HG03060 (cell line): ENCODE measurements around the gene LRIT1.

Experiments used
- ATAC-seq: cut with Tn5 transposase; IDR thresholded peaks from one replicate; pipeline ENCODE4 v1.9.1; 2021; ENCODE audit warnings: low read depth, moderate number of reproducible peaks; ENCODE audit not compliant: unreplicated experiment

The LRIT1 gene

GRCh38 chr10:84254552-84255478 lies 13.5 kb upstream of the LRIT1 start:
- no peak for ATAC-seq

DNA sequence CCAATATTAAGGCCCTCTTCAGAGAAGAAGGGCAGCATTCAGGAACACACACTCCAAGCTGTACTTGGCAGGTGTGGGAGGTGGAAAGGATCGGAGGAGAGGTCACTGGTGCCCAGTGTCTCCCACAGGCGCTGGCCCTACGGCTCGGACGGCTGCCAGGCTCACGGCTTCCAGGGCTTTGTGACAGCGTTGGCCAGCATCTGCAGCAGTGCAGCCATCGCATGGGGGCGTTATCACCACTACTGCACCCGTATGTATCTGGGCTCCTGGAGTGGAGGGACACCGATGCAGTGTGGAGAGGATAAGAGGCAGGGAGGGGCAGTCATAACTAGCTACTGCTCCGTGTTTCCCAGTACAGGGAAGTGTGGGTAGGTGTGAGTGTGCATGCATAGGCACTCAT lies 7.4 kb upstream of the LRIT1 start:
- ATAC-seq, result no peak

- no peak for ATAC-seq
Observed at GRCh38 chr10:84247496-84247895, 6.2 kb upstream of the LRIT1 start.

DNA sequence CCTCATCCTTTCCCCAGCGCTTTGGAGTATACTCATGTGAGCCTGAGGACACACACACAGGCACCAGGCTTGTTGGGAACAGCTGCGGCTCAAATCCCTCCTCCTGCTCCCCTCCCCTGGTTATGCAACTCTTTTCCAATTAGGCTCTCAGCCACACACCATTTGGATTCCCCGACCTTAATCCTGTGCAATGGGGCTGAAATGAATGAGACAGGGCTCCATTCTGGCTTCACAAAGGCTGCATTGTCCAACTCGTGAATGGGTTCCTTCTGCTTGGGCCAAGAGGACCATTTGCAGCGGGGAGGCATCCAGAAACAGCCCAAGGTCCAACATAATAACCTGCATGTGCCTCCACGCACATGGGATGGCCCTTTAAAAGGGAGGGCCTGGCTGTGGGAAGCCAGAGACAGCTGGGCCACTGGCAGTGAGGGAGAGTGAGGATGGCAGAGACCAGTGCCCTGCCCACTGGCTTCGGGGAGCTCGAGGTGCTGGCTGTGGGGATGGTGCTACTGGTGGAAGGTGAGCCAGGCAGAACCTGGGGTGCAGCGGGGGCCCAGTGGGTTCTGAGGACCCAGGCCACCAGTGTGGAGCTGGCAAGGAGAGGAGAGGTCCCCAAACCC lies 3.4 kb upstream of the LRIT1 start, which contains the start of gene RGR:
RGR (plus strand) TSS at position 403 of the 620 bp plus-strand sequence; CDS start at position 441, 38 bp downstream.
- no peak for ATAC-seq

DNA sequence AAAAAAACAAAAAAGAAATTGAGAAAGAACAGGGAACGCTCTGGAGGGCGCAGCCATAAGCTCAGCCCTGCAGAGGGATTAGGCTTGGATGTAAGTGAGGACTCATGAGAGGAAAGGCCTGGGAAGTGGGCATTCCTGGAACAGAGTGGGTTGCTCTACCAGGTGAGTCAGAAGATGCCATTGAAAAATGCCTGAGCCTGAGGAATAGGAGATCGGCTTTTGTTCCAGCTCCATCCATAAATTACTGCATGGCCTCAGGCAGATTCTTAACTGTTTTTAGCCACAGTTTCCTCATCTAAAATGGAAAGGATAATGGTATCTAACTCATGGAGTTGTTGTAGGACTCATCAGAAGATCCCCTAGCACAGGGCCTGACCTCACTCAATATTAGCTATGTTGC lies 2.4 kb upstream of the LRIT1 start:
- no peak for ATAC-seq

DNA sequence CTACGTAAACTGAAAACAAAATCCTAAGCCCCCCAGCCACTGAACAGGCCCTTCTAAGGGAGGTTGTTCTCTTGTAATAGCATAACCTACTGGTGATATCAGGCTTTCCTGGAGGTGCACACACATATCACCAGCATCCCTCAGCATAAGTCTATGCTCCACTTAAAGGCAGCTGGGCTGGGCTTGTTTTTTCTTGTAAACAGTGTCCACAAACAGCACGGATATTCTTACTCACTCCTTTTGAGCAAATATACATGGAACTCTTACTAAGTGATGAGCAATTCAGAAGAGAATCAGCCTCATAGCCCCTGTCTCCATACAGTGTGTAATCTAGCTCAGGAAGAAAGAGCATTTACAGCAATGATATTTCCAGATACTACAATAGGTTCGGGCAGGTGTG lies 2.4 kb downstream of the LRIT1 start:
- ATAC-seq, result no peak

DNA sequence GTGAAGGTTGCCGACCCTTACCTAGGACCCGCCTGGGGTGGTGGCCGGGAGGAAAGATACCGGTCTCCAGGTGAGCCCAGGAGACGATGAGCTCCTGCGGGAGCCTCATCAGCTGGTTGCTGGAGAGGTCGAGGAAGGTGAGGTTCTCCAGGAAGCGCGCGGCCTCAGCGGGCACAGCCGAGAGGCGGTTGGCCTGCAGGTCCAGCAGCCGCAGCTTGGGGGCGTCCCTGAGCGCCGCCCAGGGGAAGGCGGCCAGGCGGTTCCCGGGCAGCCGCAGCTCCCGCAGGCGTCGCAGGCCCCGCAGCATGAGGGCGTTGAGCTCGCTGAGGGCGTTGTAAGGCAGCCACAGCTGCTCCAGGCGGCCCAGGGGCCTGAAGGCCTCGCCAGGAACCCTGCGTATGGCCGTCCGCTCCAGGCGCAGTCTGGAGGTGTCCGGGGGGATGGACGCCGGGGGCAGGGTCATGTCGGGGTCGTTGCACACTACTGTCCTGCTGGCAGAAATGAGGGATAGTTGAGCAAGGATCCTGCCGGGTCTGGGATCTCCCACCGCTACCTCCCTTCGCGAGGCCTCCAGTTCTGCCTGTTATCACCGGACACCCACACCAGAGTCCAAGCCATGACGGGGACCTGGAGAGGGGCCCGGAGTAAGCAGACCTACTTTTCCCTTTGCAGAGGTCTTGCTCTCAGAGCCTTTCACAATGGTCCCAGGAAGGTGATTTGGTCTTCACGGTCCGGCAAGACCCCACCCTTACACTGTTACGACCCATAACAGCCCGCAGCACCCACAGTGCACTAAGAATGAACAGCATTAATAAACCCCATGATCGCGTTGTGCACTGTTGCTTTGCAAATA lies 3.9 kb downstream of the LRIT1 start:
- ATAC-seq, result no peak

DNA sequence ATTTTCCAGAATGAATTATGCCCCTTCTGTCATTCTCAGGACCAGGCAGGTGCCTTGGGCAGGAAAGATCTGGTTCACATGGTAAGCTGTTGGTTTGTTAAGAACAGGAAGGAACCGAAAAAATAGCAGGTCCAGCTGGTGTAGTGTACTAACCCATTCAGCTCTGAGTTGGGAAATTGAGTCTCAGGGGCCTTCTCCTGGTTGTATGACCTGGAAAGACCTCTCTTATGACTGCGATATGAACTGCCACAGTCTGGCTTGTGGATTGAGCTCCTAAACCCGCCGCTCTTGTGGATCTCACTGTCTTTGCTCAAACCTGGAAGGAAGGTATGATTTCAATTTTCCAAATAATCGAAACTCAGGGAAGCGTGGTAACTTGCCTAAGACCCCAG lies 4.5 kb downstream of the LRIT1 start:
- no peak for ATAC-seq

GRCh38 chr10:84235096-84235495 lies 6.2 kb downstream of the LRIT1 start:
- ATAC-seq, result no peak

- ATAC-seq, result no peak
Observed at GRCh38 chr10:84234479-84234878, 6.9 kb downstream of the LRIT1 start.

DNA sequence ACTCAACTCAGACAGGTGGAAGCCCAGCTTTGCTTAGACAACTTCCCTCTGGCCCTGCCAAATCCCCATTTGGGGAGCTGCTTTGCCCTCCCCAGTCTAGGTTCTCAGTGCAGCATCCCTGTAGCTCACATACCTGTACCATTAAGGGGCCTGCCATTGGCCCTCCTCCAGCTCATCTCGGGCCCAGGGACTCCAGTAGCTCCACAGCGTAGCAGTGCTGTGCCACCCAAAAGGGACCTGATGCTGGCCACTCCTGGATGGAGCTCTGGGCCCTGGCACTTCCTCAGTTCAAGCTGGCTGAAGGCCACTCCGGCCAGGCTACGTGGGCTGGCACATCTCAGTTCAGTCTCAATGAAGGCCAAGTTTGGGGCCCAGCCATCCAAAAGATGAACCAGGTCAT lies 7.4 kb downstream of the LRIT1 start:
- ATAC-seq, result no peak

DNA sequence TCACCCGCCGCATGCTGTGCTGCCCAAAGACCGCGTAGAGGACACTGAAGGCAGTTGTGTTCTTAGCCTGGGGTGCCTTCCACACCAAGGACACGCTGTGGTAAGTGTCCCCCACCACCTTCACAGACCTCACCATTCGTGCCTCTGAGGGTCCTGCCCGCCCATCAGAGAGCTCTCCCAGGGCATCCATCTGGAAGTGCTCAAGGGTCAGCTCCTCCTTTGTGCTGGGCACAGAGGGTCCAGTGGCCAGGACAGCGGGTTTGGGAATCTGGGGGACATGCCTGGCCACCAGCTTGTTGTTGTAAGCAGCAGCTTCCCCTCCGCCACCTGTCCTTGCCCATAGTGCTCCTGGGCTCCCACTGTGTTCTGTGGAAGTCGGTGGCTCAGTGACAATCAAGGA lies 9.0 kb downstream of the LRIT1 start:
- no peak for ATAC-seq

GRCh38 chr10:84230359-84230758 lies 11.0 kb downstream of the LRIT1 start:
- no peak for ATAC-seq

GRCh38 chr10:84227810-84228209 lies 13.5 kb downstream of the LRIT1 start:
- ATAC-seq, result no peak

- no peak for ATAC-seq
Observed at GRCh38 chr10:84226616-84227015, 14.7 kb downstream of the LRIT1 start.

GRCh38 chr10:84225427-84226173 lies 15.7 kb downstream of the LRIT1 start, which contains the start of gene LRIT2:
Gene LRIT2, minus strand, starts transcription at chr10:84225544. Its CDS starts 24 bp downstream, at chr10:84225520.
- no peak for ATAC-seq

DNA sequence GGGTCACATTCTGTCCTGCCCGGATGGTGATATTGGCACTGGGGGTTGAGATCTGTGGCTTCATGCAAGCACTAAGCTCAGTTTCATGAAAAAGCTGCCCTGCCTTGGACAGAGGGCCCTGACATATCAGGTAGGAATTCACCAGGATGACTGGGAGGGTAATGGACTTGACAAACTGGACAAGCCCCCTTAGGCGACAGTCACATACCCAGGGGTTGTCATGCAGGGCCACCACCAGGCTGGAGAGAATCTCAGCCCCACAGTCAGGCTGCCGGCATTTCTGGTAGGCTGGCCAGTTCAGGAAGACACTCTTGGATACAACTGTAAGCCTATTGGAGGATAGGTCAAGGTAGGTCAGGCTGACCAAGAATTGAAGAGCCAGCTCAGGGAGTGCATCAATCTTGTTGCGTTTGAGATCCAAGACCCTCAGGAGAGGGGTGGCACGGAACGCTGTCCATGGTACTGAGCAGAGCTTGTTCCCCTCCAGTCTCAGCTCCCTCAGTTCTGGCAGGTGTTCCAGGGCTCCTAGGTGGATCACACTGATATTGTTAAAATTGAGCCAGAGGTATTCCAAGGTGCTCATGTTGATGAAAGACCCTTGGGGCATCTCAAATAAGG lies 16.8 kb downstream of the LRIT1 start:
- ATAC-seq, result no peak

- no peak for ATAC-seq
Observed at GRCh38 chr10:84221916-84222315, 19.4 kb downstream of the LRIT1 start.

DNA sequence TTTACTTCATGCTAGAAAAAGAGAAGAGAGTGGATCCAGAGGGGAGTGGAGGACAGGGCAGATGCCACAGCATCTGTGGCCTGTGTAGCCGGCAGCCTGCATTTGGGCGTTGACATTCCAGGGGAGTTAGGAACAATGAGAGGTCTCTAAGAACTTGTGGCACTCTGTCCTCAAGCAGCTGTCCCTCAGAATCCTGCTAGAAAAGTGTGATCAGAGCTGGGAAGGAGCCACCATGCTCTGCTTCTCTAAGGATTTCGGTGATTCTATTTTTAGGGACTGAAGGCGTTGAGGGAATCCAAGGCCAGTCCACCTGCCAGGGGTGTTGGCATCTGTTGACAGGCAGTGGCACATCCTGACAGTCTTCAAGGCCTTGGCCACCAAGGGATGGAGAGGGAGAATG lies 23.6 kb downstream of the LRIT1 start:
- no peak for ATAC-seq

- ATAC-seq, result no peak
Observed at GRCh38 chr10:84216834-84217233, 24.5 kb downstream of the LRIT1 start.
